Central memory CD8-positive, alpha-beta T cell (primary cell): Measurements from ENCODE around the gene MBTD1.

Source experiments
- ATAC-seq: fragments of 150-1000 bp; cut with Tn5 transposase; replicated peaks from 2 replicates; pipeline ENCODE4 v1.10.0; 2022; ENCODE audit warnings: mild to moderate bottlenecking, moderate FRiP score, moderate number of reproducible peaks; ENCODE audit not compliant: poor library complexity, severe bottlenecking; ENCODE audit errors: extremely low read depth
- DNase-seq, 2 donors: peaks; one replicate each; pipeline ENCODE4 v3.0.0; 2021; ENCODE audit warnings: low spot score in 2 of 2
- H3K27ac Mint-ChIP-seq: one replicate; pipeline ENCODE4 v1.8.0; 2022; ENCODE audit warnings: low read depth, mild to moderate bottlenecking, moderate library complexity, mixed read lengths
- H3K27me3 Mint-ChIP-seq: one replicate; pipeline ENCODE4 v1.8.0; 2022; ENCODE audit warnings: mixed read lengths
- H3K36me3 Mint-ChIP-seq: one replicate; pipeline ENCODE4 v1.8.0; 2022; ENCODE audit warnings: mild to moderate bottlenecking, moderate library complexity, mixed read lengths; ENCODE audit not compliant: insufficient read depth
- H3K4me1 Mint-ChIP-seq: one replicate; pipeline ENCODE4 v1.8.0; 2022; ENCODE audit warnings: mixed read lengths
- H3K4me3 Mint-ChIP-seq: one replicate; pipeline ENCODE4 v1.8.0; 2022; ENCODE audit warnings: mild to moderate bottlenecking, moderate library complexity, mixed read lengths
- H3K9me3 Mint-ChIP-seq: one replicate; pipeline ENCODE4 v1.8.0; 2022; ENCODE audit warnings: mixed read lengths

MBTD1 gene

DNA sequence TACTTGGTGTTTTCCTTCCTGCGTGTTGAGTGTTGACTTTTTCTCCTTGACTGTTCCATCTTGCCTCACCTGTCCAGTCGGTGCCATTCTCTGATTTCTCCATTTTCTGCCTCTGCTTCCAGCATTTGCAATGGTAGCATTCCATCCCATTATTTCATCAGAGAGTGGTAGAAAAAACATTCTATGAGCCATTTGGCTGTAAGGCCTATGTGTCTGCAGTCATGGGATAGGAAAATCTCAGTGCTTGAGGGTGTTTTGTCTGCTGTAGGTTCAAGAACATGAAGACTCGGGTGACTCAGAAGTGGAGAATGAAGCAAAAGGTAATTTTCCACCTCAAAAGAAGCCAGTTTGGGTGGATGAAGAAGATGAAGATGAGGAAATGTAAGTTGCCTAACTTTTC, 3.2 kb upstream of the MBTD1 start:
- H3K9me3 Mint-ChIP-seq, result no peaks in the 10 kb centered on the region
- H3K4me1 Mint-ChIP-seq, result peaks cover 60% of the 10 kb centered on the region
- DNase-seq, result no peak
- no peaks in the 10 kb centered on the region for H3K27me3 Mint-ChIP-seq
- H3K4me3 Mint-ChIP-seq, result peak overlapping the region; percentile 90
- peaks cover 46% of the 10 kb centered on the region for H3K36me3 Mint-ChIP-seq
- peak overlapping the region; percentile 70 for H3K27ac Mint-ChIP-seq
- no peak for ATAC-seq

DNA sequence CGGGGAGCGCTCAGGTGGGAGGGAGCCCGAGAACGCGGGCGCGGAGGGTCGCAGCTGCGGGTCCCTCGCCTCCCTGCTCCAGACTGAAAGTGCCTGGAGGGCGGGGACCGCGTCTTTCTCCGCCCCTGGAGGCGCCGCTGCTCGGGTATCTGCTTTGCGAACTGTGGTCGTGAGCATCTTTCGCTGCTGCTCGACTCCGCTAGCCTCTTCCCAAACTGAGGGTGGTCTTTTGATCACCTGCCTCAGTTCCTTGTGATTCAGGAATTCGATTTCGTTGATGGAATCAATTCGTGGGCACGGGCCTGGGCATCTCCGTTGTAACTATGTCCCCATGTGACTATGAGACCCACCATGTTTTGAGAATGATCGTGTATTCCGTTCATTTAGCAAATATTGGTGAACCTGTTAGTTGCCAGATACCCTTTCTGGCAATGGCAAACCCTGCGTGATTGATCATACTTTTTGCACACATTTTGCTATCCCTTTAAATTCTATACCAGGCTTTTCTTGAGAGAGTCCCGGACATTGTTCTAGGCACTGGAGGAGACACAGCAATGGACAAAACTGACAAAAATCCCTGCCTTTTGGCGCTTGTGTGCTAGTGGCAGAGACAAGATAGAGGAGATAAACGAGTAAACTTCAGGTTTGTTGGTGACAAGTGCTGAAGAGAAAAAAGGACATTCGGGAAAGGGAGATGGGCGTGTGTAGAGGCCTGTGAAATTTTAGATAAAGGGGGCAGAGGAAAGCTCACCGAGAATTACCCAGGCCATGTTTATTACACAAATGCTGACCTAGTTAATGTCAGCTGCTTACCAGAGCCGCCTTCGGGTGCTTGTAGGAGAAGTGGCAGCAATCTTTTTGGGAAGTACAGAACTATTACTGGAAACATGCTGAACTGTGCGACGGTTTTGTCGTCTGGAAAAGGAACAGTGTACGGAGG, 1.4 kb upstream of the MBTD1 start:
- H3K36me3 Mint-ChIP-seq, result peaks cover 29% of the 10 kb centered on the region
- peak overlapping the region; percentile 72 for H3K27ac Mint-ChIP-seq
- H3K4me3 Mint-ChIP-seq, result peak overlapping the region; percentile 90
- no peaks in the 10 kb centered on the region for H3K27me3 Mint-ChIP-seq
- H3K9me3 Mint-ChIP-seq, result no peaks in the 10 kb centered on the region
- DNase-seq, result no peak
- ATAC-seq, result no peak
- peaks cover 64% of the 10 kb centered on the region for H3K4me1 Mint-ChIP-seq

DNA sequence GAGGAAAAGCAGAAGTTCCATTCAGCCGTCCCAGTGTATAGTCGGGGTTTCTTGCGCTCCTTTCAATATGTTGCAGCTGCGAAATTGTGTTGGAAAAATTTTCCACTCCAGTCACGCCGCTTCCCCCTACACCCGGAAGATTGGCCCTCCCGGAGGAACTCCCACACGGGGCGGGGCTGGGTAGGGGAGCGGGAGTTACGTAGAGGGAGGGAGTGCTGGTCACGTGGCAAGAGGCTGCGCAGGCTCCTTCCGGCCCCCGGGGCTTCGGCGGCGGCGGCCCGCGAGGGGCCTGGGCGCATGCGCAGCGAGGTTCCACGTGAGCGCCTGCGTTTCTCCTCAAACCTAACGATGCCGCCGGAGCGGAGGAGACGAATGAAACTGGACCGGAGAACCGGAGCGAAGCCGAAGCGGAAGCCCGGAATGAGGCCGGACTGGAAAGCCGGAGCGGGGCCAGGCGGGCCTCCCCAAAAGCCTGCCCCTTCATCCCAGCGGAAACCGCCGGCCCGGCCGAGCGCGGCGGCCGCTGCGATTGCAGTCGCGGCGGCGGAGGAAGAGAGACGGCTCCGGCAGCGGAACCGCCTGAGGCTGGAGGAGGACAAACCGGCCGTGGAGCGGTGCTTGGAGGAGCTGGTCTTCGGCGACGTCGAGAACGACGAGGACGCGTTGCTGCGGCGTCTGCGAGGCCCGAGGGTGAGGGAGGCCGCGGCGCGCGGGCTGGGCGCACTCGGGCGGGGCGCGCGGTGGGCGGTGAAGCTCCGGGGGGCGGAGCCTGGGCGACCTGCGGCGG, 581 bp upstream of the MBTD1 start, which contains the start of gene UTP18:
TSS of gene UTP18 (plus strand) at position 310 of the 787 bp plus-strand sequence. CDS start at position 349, 39 bp downstream.
- DNase-seq (peak; percentile 86 to 92), ATAC-seq (peak; percentile 82)
- Mint-ChIP-seq H3K4me3 (peak within 1 kb of the TSS; percentile 90), H3K4me1 (peaks cover 62% of the 10 kb centered on the region), H3K27ac (peak within 1 kb of the TSS; percentile 88), H3K9me3 (no peaks in the 10 kb centered on the region), H3K27me3 (no peaks in the 10 kb centered on the region), H3K36me3 (peaks cover 21% of the 10 kb centered on the region)

GRCh38 chr17:51258756-51259563, 889 bp downstream of the MBTD1 start:
- Mint-ChIP-seq H3K4me1 (peaks cover 55% of the 10 kb centered on the region), H3K27me3 (no peaks in the 10 kb centered on the region), H3K9me3 (no peaks in the 10 kb centered on the region), H3K27ac (peak overlapping the region; percentile 53), H3K36me3 (peaks cover 18% of the 10 kb centered on the region), H3K4me3 (peak overlapping the region; percentile 90)
- DNase-seq (no peak), ATAC-seq (no peak)

DNA sequence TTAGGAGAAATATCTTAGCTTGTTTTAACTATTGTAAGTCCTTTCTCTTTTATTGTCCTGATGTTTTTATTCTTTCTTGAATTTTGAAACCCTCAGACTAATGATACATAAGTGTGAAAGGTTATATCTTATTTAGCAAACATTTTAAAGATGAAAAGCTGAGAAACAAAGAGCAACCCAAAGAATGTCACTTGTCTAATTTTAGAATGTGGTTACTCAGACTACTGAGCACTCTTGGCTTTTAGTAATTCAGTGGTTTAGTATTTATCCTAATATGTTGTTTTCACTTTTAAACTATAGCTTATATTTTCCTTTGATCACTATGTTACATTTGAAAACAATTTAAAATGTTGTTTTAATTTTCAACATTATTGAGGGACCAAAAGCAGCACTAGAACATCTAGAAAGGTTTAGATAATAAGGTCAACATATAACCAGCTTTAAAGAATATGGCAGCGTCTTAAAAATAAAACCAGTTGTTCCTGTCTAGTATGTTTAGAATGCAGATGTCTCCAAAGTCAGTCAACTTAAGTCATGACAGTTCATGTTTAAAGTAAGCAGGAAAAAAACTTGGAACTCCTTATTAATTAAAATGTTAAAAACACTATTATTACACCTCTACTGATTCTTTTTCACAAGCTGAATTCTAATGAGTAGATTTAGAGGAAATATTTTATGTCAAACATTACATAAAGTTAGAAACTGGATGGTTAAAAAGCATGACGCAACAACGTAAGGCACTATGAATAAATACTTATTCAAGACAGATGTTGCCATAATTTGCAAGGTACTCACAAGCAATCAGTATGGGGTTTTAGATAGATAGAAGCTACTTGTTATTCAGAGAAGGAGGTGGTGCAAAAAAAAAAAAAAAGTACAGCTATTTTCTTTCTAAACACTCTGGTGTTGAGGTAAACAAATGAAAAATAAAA, 2.4 kb downstream of the MBTD1 start:
- H3K4me3 Mint-ChIP-seq, result peak overlapping the region; percentile 90
- H3K27ac Mint-ChIP-seq, result peak overlapping the region; percentile 44
- ATAC-seq (no peak), DNase-seq (no peak)
- H3K4me1 Mint-ChIP-seq, result peaks cover 48% of the 10 kb centered on the region
- H3K9me3 Mint-ChIP-seq, result no peaks in the 10 kb centered on the region
- peaks cover 15% of the 10 kb centered on the region for H3K36me3 Mint-ChIP-seq
- no peaks in the 10 kb centered on the region for H3K27me3 Mint-ChIP-seq

DNA sequence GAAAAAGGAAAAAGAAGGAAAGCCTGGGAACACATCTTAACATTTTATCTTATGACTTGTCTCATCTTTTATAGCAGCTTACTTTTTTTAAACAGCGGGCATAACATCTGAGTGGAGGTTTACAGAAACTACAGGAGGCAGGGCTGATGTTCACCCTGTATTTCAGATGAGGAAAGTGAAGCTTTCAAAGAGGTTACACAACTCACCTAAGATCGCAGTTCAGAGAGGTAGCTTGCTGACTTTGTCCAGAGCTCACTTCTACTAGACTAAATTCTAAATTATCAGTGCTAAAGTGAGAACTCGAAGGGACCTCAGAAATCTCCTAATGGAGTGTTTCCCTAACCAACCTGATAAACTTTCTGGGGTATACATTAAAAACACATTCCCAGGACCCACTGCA, 3.7 kb downstream of the MBTD1 start:
- peaks cover 18% of the 10 kb centered on the region for H3K36me3 Mint-ChIP-seq
- H3K27me3 Mint-ChIP-seq, result no peaks in the 10 kb centered on the region
- H3K4me1 Mint-ChIP-seq, result peaks cover 36% of the 10 kb centered on the region
- no peak overlapping the region for H3K4me3 Mint-ChIP-seq
- no peak overlapping the region for H3K27ac Mint-ChIP-seq
- no peak for ATAC-seq
- H3K9me3 Mint-ChIP-seq, result no peaks in the 10 kb centered on the region
- DNase-seq, result no peak

DNA sequence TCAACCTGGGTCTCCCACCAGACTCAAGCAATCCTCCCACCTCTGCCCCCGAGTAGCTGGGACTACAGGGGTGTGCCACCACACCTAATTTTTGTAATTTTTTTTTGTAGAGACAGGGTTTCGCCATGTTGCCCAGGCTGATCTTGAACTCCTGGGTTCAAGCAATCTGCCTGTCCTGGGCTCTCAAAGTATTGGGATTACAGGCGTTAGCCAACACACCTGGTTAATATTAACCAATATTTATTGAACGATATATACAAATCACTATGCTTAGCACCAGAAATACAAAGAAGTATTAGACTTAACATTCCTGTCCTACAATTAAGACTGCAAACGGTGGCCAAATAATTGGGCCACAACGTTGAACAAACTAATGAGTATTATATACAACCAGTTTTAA, 4.2 kb downstream of the MBTD1 start:
- Mint-ChIP-seq H3K4me1 (peaks cover 36% of the 10 kb centered on the region), H3K27me3 (no peaks in the 10 kb centered on the region), H3K27ac (no peak overlapping the region), H3K36me3 (peaks cover 18% of the 10 kb centered on the region), H3K4me3 (no peak overlapping the region), H3K9me3 (no peaks in the 10 kb centered on the region)
- ATAC-seq (no peak), DNase-seq (no peak)

GRCh38 chr17:51251010-51251409, 8.8 kb downstream of the MBTD1 start:
- Mint-ChIP-seq H3K27me3 (no peaks in the 10 kb centered on the region), H3K27ac (no peak overlapping the region), H3K9me3 (no peaks in the 10 kb centered on the region), H3K36me3 (peaks cover 19% of the 10 kb centered on the region), H3K4me3 (no peak overlapping the region), H3K4me1 (peaks cover 8% of the 10 kb centered on the region)
- ATAC-seq (no peak), DNase-seq (no peak)

DNA sequence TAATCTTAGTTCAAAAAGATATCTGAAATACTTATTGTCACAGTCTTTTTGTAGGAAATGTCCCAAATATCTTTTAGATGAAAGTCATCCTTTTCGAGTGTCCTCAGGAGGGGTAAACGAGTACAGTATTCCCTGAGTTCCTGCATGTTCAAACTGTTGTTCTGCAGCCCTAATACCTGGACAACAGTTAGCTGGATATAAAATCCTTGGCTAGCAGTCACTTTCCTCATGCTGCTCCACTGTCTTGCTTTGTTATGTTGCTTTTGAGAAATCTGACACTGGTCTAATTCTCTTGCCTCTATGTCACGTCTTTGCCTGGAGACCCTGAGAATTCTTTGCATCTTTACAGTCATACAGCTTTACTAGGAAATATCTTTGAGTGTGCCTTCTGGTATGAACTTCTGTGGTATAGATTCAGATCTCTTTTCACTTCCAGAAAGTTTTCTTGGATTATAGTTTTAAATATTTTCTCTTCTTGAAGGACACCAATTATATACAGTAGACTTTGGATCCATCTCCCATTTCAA, 9.5 kb downstream of the MBTD1 start:
- no peaks in the 10 kb centered on the region for H3K27me3 Mint-ChIP-seq

DNA sequence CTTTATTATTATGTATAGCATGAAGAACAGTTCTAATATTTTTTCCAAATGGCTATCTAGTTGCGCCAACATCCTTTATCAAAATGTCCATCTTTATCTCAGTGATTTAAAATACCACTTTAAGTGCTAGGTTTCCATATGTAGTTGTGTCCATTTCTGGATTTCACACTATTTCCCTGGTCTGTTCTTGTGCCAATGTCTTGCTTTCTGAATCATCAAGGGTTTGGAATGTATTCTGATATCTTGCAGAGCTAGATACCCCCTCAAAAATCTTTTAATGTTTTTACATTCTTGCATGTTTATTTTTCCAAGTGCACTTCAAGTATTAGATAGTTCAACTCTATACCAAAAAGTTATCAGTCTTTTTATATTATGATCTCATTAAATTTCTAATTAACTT, 14.3 kb downstream of the MBTD1 start:
- no peaks in the 10 kb centered on the region for H3K9me3 Mint-ChIP-seq
- no peak overlapping the region for H3K4me3 Mint-ChIP-seq
- H3K27me3 Mint-ChIP-seq, result no peaks in the 10 kb centered on the region
- no peak overlapping the region for H3K27ac Mint-ChIP-seq
- DNase-seq (no peak), ATAC-seq (no peak)
- H3K4me1 Mint-ChIP-seq, result peaks cover 26% of the 10 kb centered on the region
- H3K36me3 Mint-ChIP-seq, result peaks cover 13% of the 10 kb centered on the region

More for the DNA sequence above, 9.5 kb downstream of the MBTD1 start:
- Mint-ChIP-seq H3K9me3 (no peaks in the 10 kb centered on the region), H3K36me3 (peaks cover 19% of the 10 kb centered on the region), H3K4me3 (no peak overlapping the region), H3K27ac (no peak overlapping the region), H3K4me1 (peaks cover 5% of the 10 kb centered on the region)
- ATAC-seq (no peak), DNase-seq (no peak)

DNA sequence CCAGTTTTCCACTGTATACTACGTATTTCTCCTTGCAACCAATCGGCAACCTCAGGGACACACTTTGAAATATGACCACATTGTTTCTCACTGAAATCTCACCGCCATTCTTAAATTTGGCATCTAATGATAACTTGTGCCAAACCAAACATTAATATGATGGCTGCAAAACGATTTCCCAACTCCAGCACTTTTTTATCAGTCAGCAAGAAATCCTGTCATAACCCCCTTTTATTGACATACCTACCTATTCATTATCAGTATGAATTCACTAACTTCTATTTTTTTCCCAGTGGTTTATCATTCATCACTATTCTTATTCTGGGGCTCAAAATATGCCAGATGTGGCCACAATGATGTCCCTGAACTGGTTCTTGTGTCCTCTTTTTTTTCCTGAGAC, 15.8 kb downstream of the MBTD1 start:
- no peaks in the 10 kb centered on the region for H3K27me3 Mint-ChIP-seq
- H3K36me3 Mint-ChIP-seq, result peaks cover 11% of the 10 kb centered on the region
- H3K27ac Mint-ChIP-seq, result peak overlapping the region; percentile 7
- ATAC-seq, result no peak
- no peak overlapping the region for H3K4me3 Mint-ChIP-seq
- H3K9me3 Mint-ChIP-seq, result no peaks in the 10 kb centered on the region
- no peak for DNase-seq
- peaks cover 33% of the 10 kb centered on the region for H3K4me1 Mint-ChIP-seq
